HL-60 (cell line): ENCODE results near the gene GJC1.

Source experiments
- DNase-seq, 2 experiments: peaks; one replicate each; pipeline ENCODE4 v3.0.0-alpha.2; 2010 to 2020; ENCODE audit warnings: low read depth in 1 of 2, low spot score in 1 of 2
- H3K27ac ChIP-seq: fragments of 250-450 bp; sonication (Bioruptor Pico); replicated peaks from 2 replicates; pipeline ENCODE4 v1.5.1; 2020; ENCODE audit warnings: mild to moderate bottlenecking, moderate library complexity
- H3K27me3 ChIP-seq: fragments of 250-450 bp; sonication (Bioruptor Pico); 2 replicates; pipeline ENCODE4 v1.5.1; 2021; ENCODE audit warnings: mild to moderate bottlenecking, moderate library complexity; ENCODE audit not compliant: insufficient read depth, poor library complexity, severe bottlenecking
- H3K4me3 ChIP-seq: replicated peaks from 2 replicates; pipeline ENCODE4 v1.5.1; 2011; ENCODE audit warnings: mild to moderate bottlenecking, control low read depth, low read length; ENCODE audit not compliant: insufficient read depth
- CTCF ChIP-seq: IDR thresholded peaks from one replicate; pipeline ENCODE4 v1.5.1; 2011; ENCODE audit warnings: low read length, control low read depth, inconsistent platforms; ENCODE audit not compliant: insufficient read depth
- GABPA ChIP-seq: IDR thresholded peaks from 2 replicates; pipeline ENCODE4 v1.6.1; 2012; ENCODE audit warnings: low read depth
- POLR2AphosphoS5 ChIP-seq: IDR thresholded peaks from 2 replicates; pipeline ENCODE4 v1.6.1; 2012; ENCODE audit warnings: low read depth
- REST ChIP-seq: IDR thresholded peaks from 2 replicates; pipeline ENCODE4 v1.6.1; 2012; ENCODE audit warnings: low read depth; ENCODE audit not compliant: insufficient replicate concordance
- SPI1 ChIP-seq: IDR thresholded peaks from 2 replicates; pipeline ENCODE4 v1.6.1; 2012; ENCODE audit warnings: low read depth, mild to moderate bottlenecking, borderline replicate concordance

GJC1 gene

GRCh38 chr17:44850612-44851011 is 20.5 kb upstream of the GJC1 start:
- no peak for TF ChIP-seq SPI1
- TF ChIP-seq CTCF = no peak
- TF ChIP-seq REST = no peak
- TF ChIP-seq GABPA = no peak
- no peak for TF ChIP-seq POLR2AphosphoS5
- no peak overlapping the region for H3K27ac ChIP-seq
- no peaks in the 10 kb centered on the region for H3K27me3 ChIP-seq
- DNase-seq = no peak
- H3K4me3 ChIP-seq = no peak overlapping the region

- DNase-seq = no peak
- H3K4me3 ChIP-seq = no peak overlapping the region
- no peak overlapping the region for H3K27ac ChIP-seq
- no peaks in the 10 kb centered on the region for H3K27me3 ChIP-seq
- no peak for TF ChIP-seq POLR2AphosphoS5
- no peak for TF ChIP-seq CTCF
- no peak for TF ChIP-seq REST
- TF ChIP-seq SPI1 = no peak
- TF ChIP-seq GABPA = no peak
Measured at GRCh38 chr17:44850025-44850424, 19.9 kb upstream of the GJC1 start.

GRCh38 chr17:44848961-44849489 is 18.9 kb upstream of the GJC1 start:
- no peak for DNase-seq
- Histone ChIP-seq H3K4me3 (no peak overlapping the region), H3K27me3 (no peaks in the 10 kb centered on the region), H3K27ac (no peak overlapping the region)
- TF ChIP-seq POLR2AphosphoS5 (no peak; the same call in 1 of the 2 replicates), REST (no peak), GABPA (no peak), SPI1 (no peak), CTCF (no peak)
